IMR-90 (cell line): ENCODE measurements around the gene DCHS1. TPM values are rescaled to one million over a fixed set of nuclear protein-coding genes. Genes with fewer than 3 reads are reported as not detected.

Experiments used
- ATAC-seq: fragments of 200-7000 bp; cut with Tn5 transposase; 2 replicates; pipeline ENCODE4 v1.9.1; 2020; ENCODE audit warnings: low read depth, mild to moderate bottlenecking, moderate library complexity
- BruUV-seq: library from RNA; stranded (reverse); fragments of 400-500 nt; replicated peaks from 2 replicates; lab custom pipeline; 2021; lab: Mats Ljungman, UMichigan
- CTCF ChIA-PET: fragments of 300-600 bp; formaldehyde crosslinking; extraction: SDS; loops from one replicate; lab custom pipeline; 2021; ENCODE audit warnings: antibody characterized with exemption; lab: Yijun Ruan, JAX
- POLR2A ChIA-PET: fragments of 300-600 bp; sonication (Branson Sonifier 250); formaldehyde crosslinking; loops from one replicate; lab custom pipeline; 2022; ENCODE audit warnings: antibody characterized with exemption; ENCODE audit not compliant: unreplicated experiment; lab: Charles Lee
- DNase-seq: peaks from one replicate; pipeline ENCODE4 v3.0.0; 2013
- H2AFZ ChIP-seq: replicated peaks from 2 replicates; pipeline ENCODE3; 2013; ENCODE audit warnings: low read length, mild to moderate bottlenecking; ENCODE audit not compliant: poor library complexity
- H2AK5ac ChIP-seq: 2 replicates; pipeline ENCODE4 v1.6.1; 2013; ENCODE audit warnings: low read depth, low read length, inconsistent platforms
- H2AK9ac ChIP-seq: replicated peaks from 2 replicates; pipeline ENCODE3; 2013; ENCODE audit warnings: mild to moderate bottlenecking, low read depth, low read length, moderate library complexity; ENCODE audit not compliant: poor library complexity
- H2BK120ac ChIP-seq: 2 replicates; pipeline ENCODE4 v1.6.1; 2013; ENCODE audit warnings: low read depth, low read length, inconsistent platforms
- H2BK15ac ChIP-seq: 3 replicates; pipeline ENCODE4 v1.6.1; 2013; ENCODE audit warnings: low read depth, low read length, inconsistent platforms
- H2BK20ac ChIP-seq: 2 replicates; pipeline ENCODE4 v1.6.1; 2013; ENCODE audit warnings: low read depth, mild to moderate bottlenecking, inconsistent platforms, low read length, moderate library complexity
- H2BK5ac ChIP-seq: 2 replicates; pipeline ENCODE4 v1.6.1; 2013; ENCODE audit warnings: mild to moderate bottlenecking, low read depth, low read length, inconsistent platforms; ENCODE audit not compliant: poor library complexity, severe bottlenecking
- H3K14ac ChIP-seq: replicated peaks from 2 replicates; pipeline ENCODE4 v1.6.1; 2013; ENCODE audit warnings: low read depth, low read length, inconsistent platforms
- H3K18ac ChIP-seq: 2 replicates; pipeline ENCODE4 v1.6.1; 2013; ENCODE audit warnings: low read depth, low read length, control low read depth
- H3K23ac ChIP-seq: 2 replicates; pipeline ENCODE4 v1.6.1; 2013; ENCODE audit warnings: low read depth, low read length, inconsistent platforms
- H3K27ac ChIP-seq: 2 replicates; pipeline ENCODE4 v1.5.1; 2013; ENCODE audit warnings: mild to moderate bottlenecking, control low read depth, low read length; ENCODE audit not compliant: insufficient read depth
- H3K27me3 ChIP-seq: 2 replicates; pipeline ENCODE4 v1.6.1; 2013; ENCODE audit warnings: low read length; ENCODE audit not compliant: control insufficient read depth, insufficient read depth
- H3K36me3 ChIP-seq: 2 replicates; pipeline ENCODE4 v1.6.1; 2013; ENCODE audit warnings: low read length, mixed read lengths; ENCODE audit not compliant: control insufficient read depth, insufficient read depth
- H3K4ac ChIP-seq: 2 replicates; pipeline ENCODE4 v1.6.1; 2013; ENCODE audit warnings: low read depth, low read length, inconsistent platforms
- H3K4me1 ChIP-seq: 2 replicates; pipeline ENCODE4 v1.6.1; 2013; ENCODE audit warnings: low read length, mixed read lengths; ENCODE audit not compliant: control insufficient read depth, insufficient read depth
- H3K4me2 ChIP-seq: 2 replicates; pipeline ENCODE4 v1.6.1; 2013; ENCODE audit warnings: low read depth, mild to moderate bottlenecking, control low read depth, low read length, moderate library complexity
- H3K4me3 ChIP-seq: 2 replicates; pipeline ENCODE4 v1.5.1; 2013; ENCODE audit warnings: low read depth, mild to moderate bottlenecking, control low read depth, low read length, moderate library complexity; ENCODE audit not compliant: insufficient read depth
- H3K56ac ChIP-seq: 2 replicates; pipeline ENCODE4 v1.6.1; 2013; ENCODE audit warnings: low read length, inconsistent platforms; ENCODE audit not compliant: insufficient read depth; ENCODE audit errors: extremely low read depth
- H3K79me1 ChIP-seq, 2 experiments: 2 replicates each; pipeline ENCODE4 v1.6.1; 2013; ENCODE audit warnings: low read length in 2 of 2, inconsistent platforms in 1 of 2, low read depth in 1 of 2
- H3K9ac ChIP-seq: 2 replicates; pipeline ENCODE4 v1.6.1; 2013; ENCODE audit warnings: low read depth, low read length, control low read depth
- H3K9me1 ChIP-seq: 2 replicates; pipeline ENCODE4 v1.6.1; 2013; ENCODE audit warnings: low read length, inconsistent platforms; ENCODE audit not compliant: insufficient read depth
- H3K9me3 ChIP-seq: 2 replicates; pipeline ENCODE4 v1.6.1; 2013; ENCODE audit warnings: low read length; ENCODE audit not compliant: control insufficient read depth, insufficient read depth
- H4K20me1 ChIP-seq: 2 replicates; pipeline ENCODE4 v1.6.1; 2013; ENCODE audit warnings: low read length, inconsistent platforms; ENCODE audit not compliant: insufficient read depth
- H4K5ac ChIP-seq: 2 replicates; pipeline ENCODE4 v1.6.1; 2013; ENCODE audit warnings: mild to moderate bottlenecking, low read depth, low read length, control low read depth
- H4K8ac ChIP-seq, 2 experiments: 2 replicates each; pipeline ENCODE4 v1.6.1; 2013; ENCODE audit warnings: low read depth in 2 of 2, low read length in 2 of 2, control low read depth in 1 of 2, inconsistent platforms in 1 of 2
- H4K91ac ChIP-seq: 2 replicates; pipeline ENCODE4 v1.6.1; 2013; ENCODE audit warnings: low read depth, low read length, inconsistent platforms; ENCODE audit not compliant: insufficient read depth
- BHLHE40 ChIP-seq: fragments of 150-350 bp; IDR thresholded peaks from 2 replicates; pipeline ENCODE4 v1.6.1; 2016; ENCODE audit warnings: mild to moderate bottlenecking, low read depth, low read length
- CEBPB ChIP-seq: IDR thresholded peaks from 2 replicates; pipeline ENCODE4 v1.6.1; 2012; ENCODE audit warnings: low read depth, low read length, improper control_type of control experiment
- CHD1 ChIP-seq: IDR thresholded peaks from 2 replicates; pipeline ENCODE4 v1.6.1; 2012; ENCODE audit warnings: low read depth, low read length, improper control_type of control experiment
- CTCF ChIP-seq: conservative IDR thresholded peaks from 2 replicates; pipeline ENCODE4 v1.5.1; 2012; ENCODE audit warnings: mild to moderate bottlenecking, low read depth, low read length, improper control_type of control experiment
- ELK1 ChIP-seq: fragments of 150-350 bp; IDR thresholded peaks from 2 replicates; pipeline ENCODE4 v1.6.1; 2016; ENCODE audit warnings: low read depth, mild to moderate bottlenecking, low read length, moderate library complexity, borderline replicate concordance
- FOS ChIP-seq: fragments of 150-350 bp; IDR thresholded peaks from 2 replicates; pipeline ENCODE4 v1.6.1; 2016; ENCODE audit warnings: low read depth, low read length
- MAFK ChIP-seq: IDR thresholded peaks from 2 replicates; pipeline ENCODE4 v1.6.1; 2012; ENCODE audit warnings: low read depth, low read length, improper control_type of control experiment
- MXI1 ChIP-seq: IDR thresholded peaks from 2 replicates; pipeline ENCODE4 v1.6.1; 2012; ENCODE audit warnings: low read depth, mild to moderate bottlenecking, low read length, moderate library complexity, borderline replicate concordance
- NFE2L2 ChIP-seq: fragments of 150-350 bp; IDR thresholded peaks from 2 replicates; pipeline ENCODE4 v1.6.1; 2016; ENCODE audit warnings: low read depth, mild to moderate bottlenecking, low read length
- RFX5 ChIP-seq: IDR thresholded peaks from 2 replicates; pipeline ENCODE4 v1.8.0; 2012; ENCODE audit warnings: low read depth, mild to moderate bottlenecking, low read length, moderate library complexity
- SMC3 ChIP-seq: fragments of 150-350 bp; IDR thresholded peaks from 2 replicates; pipeline ENCODE4 v1.6.1; 2016; ENCODE audit warnings: low read depth, mild to moderate bottlenecking, antibody characterized with exemption, low read length, moderate library complexity
- WGBS, 2 experiments: methylation state at CpG; one replicate each; pipeline versions ENCODE4 v1.1.5 to v1.1.7; 2013; ENCODE audit warnings: missing lambda C conversion rate in 2 of 2; ENCODE audit not compliant: insufficient read length in 1 of 2; ENCODE audit errors: extremely low coverage in 2 of 2; 5-methylcytosine and 5-hydroxymethylcytosine counted together
- dilution Hi-C: fragments of 300-500 bp; cut with HindIII; formaldehyde crosslinking; loops from one replicate; pipeline ENCODE4 v1.14.3; 2018; ENCODE audit warnings: low sequenced_read_pairs; ENCODE audit not compliant: unreplicated experiment
- in situ Hi-C: fragments of 300-500 bp; cut with MboI; formaldehyde crosslinking; loops from 3 replicates; pipeline ENCODE4 v1.14.3; 2019; ENCODE audit warnings: low sequenced_read_pairs, inconsistent platforms, mixed read lengths
- intact Hi-C: fragments of 100-400 bp; cut with micrococcal nuclease; formaldehyde crosslinking; loops from 2 replicates; pipeline ENCODE4 v1.10.0; 2022
- polyA plus RNA-seq, 3 experiments: library from polyadenylated mRNA; depleted of rRNA; stranded (reverse); fragments of >200 nt; gene quantifications; 2 replicates each; pipeline ENCODE4 v1.2.3, GENCODE V29; 2012; ENCODE audit warnings: low replicate concordance in 1 of 3
- total RNA-seq: library from RNA; depleted of rRNA; stranded (reverse); fragments of >200 nt; gene quantifications from 2 replicates; pipeline ENCODE4 v1.2.3, GENCODE V29; 2012

DCHS1 gene
- total and polyA plus RNA-seq, 2 of the 4 experiments (the other 2 are of a cell fraction): 1.4 to 3.3 TPM

GRCh38 chr11:6663794-6664469 lies 8.3 kb upstream of the DCHS1 start:
- no peaks in the 10 kb centered on the region for H3K9me3 ChIP-seq
- no CpG with 5 or more reads among the region's 3 CpGs for WGBS, 2 experiments
- 0 out of 2 replicates have a peak, but pooled peaks cover 6% of the 10 kb centered on the region for H3K9me1 ChIP-seq
- dilution Hi-C loops: no loop called here
- no peak overlapping the region for H3K9ac ChIP-seq
- intact Hi-C loops: no loop called here
- TF ChIP-seq BHLHE40 (no peak), CEBPB (no peak), MXI1 (no peak), NFE2L2 (no peak), SMC3 (no peak), FOS (no peak), MAFK (no peak), CTCF (no peak), RFX5 (no peak), CHD1 (no peak), ELK1 (no peak)
- no peak overlapping the region; the same call in 1 of the 2 replicates for H4K91ac ChIP-seq
- no peak overlapping the region for H2AFZ ChIP-seq
- no peaks in the 10 kb centered on the region for H3K79me1 ChIP-seq
- no peak overlapping the region for H3K4me3 ChIP-seq
- H3K36me3 ChIP-seq: no peaks in the 10 kb centered on the region
- ATAC-seq (no peak; the same call in 1 of the 2 replicates), DNase-seq (no peak)
- no peak overlapping the region for H2BK120ac ChIP-seq
- H4K5ac ChIP-seq: no peak overlapping the region
- H2BK15ac ChIP-seq: no peak overlapping the region; the same call in 2 of the 3 replicates
- no peak overlapping the region for H3K27ac ChIP-seq
- peak overlapping the region; percentile 2; the same call in 1 of the 2 replicates for H3K23ac ChIP-seq
- no peak overlapping the region for H3K4me2 ChIP-seq
- in situ Hi-C loops: no loop called here
- no peak overlapping the region; the same call in 1 of the 2 replicates for H2AK5ac ChIP-seq
- no peak overlapping the region for H2BK5ac ChIP-seq
- H2BK20ac ChIP-seq: 0 out of 2 replicates have a peak overlapping the region, but pooled peaks have one; percentile 22
- H2AK9ac ChIP-seq: no peak overlapping the region
- peak overlapping the region; percentile 72; the same call in 1 of the 2 replicates for H3K14ac ChIP-seq
- CTCF ChIA-PET: interaction anchor here (1.4 kb wide), 1 partner anchor 18 kb away, joined by 3 read pairs; no protein-coding TSS in a partner anchor
- no peaks in the 10 kb centered on the region for H3K27me3 ChIP-seq
- H3K4ac ChIP-seq: peak overlapping the region; percentile 52; the same call in 1 of the 2 replicates
- no peaks in the 10 kb centered on the region for H4K20me1 ChIP-seq
- POLR2A ChIA-PET: no interaction called here
- no peak overlapping the region for H3K18ac ChIP-seq
- peaks cover 2% of the 10 kb centered on the region; the same call in 1 of the 2 replicates for H3K4me1 ChIP-seq
- BruUV-seq: no TSS peak
- H4K8ac ChIP-seq: no peak overlapping the region
- H3K56ac ChIP-seq: no peak overlapping the region
